ENCODE results near the gene BABAM2. TPM values are rescaled to one million over a fixed set of nuclear protein-coding genes. Genes with fewer than 3 reads are reported as not detected.

Gene BABAM2
- total and polyA plus RNA-seq, 8 donors: 27.1 to 49.2 (median 28.4) TPM

DNA sequence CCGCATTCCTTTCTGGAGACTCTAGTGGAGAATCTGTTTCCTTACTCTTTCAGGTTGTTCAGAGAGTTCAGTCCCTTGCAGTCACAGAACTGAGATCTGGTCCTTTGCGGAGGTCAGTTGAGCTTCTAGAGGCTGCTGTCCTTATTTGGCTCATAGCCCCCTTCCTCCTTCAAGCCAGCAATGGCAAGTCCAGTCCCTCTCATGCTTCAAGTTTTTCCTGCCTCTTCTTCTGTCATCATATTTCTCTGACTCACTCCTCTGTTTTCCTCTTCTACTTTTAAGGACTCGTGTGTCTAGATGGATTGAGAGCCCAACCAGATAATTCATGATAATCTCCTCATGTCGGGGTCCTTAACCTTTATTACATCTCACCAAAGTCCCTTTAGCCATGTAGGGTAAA lies 328.6 kb downstream of the BABAM2 start:
- intact Hi-C loops (cut with DNase I): no loop called here
- no peak for DNase-seq
- Histone ChIP-seq H3K9me3 (no peaks in the 10 kb centered on the region), H3K4me1 (no peaks in the 10 kb centered on the region), H3K27me3 (no peaks in the 10 kb centered on the region), H3K4me3 (no peak overlapping the region), H3K36me3 (no peaks in the 10 kb centered on the region), H3K27ac (no peak overlapping the region)
- ATAC-seq: no peak
- TF ChIP-seq, protein P1, sequence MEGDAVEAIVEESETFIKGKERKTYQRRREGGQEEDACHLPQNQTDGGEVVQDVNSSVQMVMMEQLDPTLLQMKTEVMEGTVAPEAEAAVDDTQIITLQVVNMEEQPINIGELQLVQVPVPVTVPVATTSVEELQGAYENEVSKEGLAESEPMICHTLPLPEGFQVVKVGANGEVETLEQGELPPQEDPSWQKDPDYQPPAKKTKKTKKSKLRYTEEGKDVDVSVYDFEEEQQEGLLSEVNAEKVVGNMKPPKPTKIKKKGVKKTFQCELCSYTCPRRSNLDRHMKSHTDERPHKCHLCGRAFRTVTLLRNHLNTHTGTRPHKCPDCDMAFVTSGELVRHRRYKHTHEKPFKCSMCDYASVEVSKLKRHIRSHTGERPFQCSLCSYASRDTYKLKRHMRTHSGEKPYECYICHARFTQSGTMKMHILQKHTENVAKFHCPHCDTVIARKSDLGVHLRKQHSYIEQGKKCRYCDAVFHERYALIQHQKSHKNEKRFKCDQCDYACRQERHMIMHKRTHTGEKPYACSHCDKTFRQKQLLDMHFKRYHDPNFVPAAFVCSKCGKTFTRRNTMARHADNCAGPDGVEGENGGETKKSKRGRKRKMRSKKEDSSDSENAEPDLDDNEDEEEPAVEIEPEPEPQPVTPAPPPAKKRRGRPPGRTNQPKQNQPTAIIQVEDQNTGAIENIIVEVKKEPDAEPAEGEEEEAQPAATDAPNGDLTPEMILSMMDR (IDR thresholded peaks at IDR 0.05): no peak

DNA sequence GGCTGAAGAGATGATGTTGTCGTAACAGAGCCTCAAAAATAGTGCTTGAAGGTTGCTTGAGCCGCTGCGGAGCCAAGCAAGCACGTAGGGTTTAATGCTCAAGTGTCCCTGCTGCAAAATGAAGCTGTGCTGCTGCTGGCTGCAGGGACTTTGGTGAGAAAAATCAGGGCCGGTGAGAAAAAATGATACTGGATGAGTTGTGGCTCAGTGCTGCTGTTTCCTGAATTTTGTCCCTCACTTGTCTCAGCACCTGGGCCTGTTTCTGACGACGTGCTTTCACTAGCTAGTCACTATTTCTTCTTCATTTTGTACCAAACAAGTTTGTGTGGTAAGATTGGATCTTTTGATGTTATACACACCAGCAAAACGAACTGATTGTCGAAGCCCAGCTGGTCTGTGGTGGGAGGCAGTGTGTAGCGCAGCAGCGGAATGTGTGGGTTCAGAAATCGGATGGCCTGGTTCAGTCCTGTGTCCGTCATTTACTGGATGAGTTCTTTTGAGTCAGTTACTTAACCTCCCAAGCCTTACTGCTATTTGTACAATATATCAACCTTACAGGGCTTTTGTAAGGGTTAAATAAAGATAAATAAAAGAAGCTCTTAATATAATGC lies 329.3 kb downstream of the BABAM2 start:
- TF ChIP-seq, protein P1 (IDR thresholded peaks at IDR 0.05): no peak
- ATAC-seq (no peak), DNase-seq (no peak)
- intact Hi-C loops (cut with DNase I): no loop called here
- Histone ChIP-seq H3K36me3 (no peaks in the 10 kb centered on the region), H3K4me3 (no peak overlapping the region), H3K4me1 (peaks cover 0 to under 1% of the 10 kb centered on the region in 2 donors), H3K9me3 (no peaks in the 10 kb centered on the region), H3K27ac (no peak overlapping the region), H3K27me3 (no peaks in the 10 kb centered on the region)

DNA sequence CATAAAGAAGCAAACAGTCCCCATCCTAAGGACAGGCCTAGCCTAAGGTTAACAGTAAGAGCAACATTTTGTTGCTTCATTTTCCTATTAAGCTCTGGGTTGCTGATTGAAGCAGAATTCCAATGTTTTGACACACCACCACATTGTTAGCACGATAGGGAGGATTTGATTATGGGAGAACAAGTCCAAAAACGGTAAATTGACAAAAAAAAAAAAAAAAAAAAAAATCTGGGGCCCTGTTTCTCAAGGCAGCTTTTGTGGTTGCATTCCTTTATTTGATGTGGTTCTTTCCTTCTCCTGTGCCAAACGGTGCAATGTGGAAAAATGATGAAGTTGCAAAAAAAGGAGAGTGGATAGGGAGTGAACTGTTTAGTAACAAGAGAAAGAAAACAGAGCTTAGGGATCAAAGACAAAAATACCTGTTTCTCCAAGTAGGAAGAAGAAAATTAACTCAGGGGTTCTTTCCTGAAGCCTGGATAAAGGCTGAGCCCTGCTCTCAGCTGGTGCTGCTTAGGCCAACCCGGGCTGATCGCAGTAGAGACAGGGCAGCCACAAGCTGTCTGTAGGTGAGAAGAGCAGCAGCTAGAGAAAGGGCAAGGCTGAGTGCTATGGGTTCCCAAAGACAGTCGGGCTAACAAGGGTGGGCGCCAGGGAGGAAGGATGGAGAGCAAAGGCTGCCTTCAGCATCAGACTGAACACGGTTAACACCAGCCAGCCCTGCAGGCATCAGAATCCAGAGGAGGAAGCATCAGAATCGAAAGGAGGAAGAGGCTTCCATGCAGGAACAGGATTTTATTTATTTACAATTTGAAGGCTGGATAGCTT lies 334.3 kb downstream of the BABAM2 start:
- Histone ChIP-seq H3K27me3 (no peaks in the 10 kb centered on the region), H3K4me1 (peaks cover 6 to 10% of the 10 kb centered on the region in 2 donors), H3K27ac (peak overlapping the region; percentile 34 to 68), H3K9me3 (no peaks in the 10 kb centered on the region), H3K36me3 (no peaks in the 10 kb centered on the region), H3K4me3 (no peak overlapping the region)
- TF ChIP-seq, protein P1 (IDR thresholded peaks at IDR 0.05): no peak
- intact Hi-C loops (cut with DNase I): no loop called here
- DNase-seq (no peak), ATAC-seq (peak; percentile 70)

DNA sequence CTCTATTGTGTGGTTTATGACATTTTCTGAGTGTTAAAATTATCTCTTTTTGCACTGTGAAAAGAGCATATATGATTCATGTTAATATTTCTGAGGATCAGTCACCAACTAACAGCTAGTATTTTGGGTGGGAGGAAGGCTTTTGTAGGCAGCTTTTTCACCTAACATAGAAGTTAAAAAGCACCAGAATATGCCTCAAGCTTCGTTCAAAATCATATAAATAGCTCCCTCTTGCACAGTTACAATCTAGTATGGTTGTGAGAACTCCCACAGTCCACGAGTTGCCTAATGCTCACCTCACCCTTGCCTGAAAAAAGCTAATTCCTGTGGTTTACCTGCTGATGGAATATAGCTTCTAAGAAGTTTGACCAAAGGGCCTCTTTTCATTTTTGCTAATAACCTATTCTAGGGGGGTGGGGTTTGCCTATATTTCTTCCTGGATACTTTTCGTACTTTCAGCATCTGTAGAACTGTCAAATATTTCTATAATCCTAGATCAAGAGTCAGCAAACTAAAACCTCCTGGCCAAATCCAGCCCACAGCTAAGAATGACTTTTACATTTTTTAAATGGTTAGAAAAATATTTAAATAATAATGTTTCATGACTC lies 335.0 kb downstream of the BABAM2 start:
- peaks cover 6 to 10% of the 10 kb centered on the region in 2 donors for H3K4me1 ChIP-seq
- no peak overlapping the region for H3K4me3 ChIP-seq
- DNase-seq (no peak), ATAC-seq (no peak)
- intact Hi-C loops (cut with DNase I): no loop called here
- no peaks in the 10 kb centered on the region for H3K9me3 ChIP-seq
- no peaks in the 10 kb centered on the region for H3K27me3 ChIP-seq
- peak overlapping the region; percentile 34 to 68 for H3K27ac ChIP-seq
- H3K36me3 ChIP-seq: no peaks in the 10 kb centered on the region
- TF ChIP-seq, protein P1 (IDR thresholded peaks at IDR 0.05): no peak

DNA sequence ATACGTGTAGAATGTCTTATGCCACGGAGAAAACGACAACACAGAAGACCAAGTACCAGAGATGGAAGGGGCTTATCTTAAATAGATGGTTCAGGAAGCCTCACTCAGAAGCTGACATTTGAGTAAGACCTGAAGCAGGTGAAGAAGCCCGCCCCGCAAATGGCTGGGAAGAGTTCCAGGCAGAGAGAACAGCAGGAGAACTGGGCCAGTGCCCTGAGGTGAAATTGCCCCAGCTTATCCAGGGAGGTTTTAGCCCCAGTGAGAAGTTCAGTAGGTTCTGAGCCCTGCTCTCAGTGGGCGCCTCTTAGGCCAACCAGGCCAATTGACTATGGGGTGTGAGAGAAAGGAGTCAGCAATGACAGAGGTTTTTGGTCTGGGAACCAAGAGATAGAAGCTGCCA lies 336.0 kb downstream of the BABAM2 start:
- peaks cover 6 to 10% of the 10 kb centered on the region in 2 donors for H3K4me1 ChIP-seq
- no peak for DNase-seq
- no peak overlapping the region for H3K4me3 ChIP-seq
- no peaks in the 10 kb centered on the region for H3K9me3 ChIP-seq
- no peak overlapping the region for H3K27ac ChIP-seq
- intact Hi-C loops (cut with DNase I): no loop called here
- no peaks in the 10 kb centered on the region for H3K27me3 ChIP-seq
- no peaks in the 10 kb centered on the region for H3K36me3 ChIP-seq
- ATAC-seq: no peak
- TF ChIP-seq, protein P1 (IDR thresholded peaks at IDR 0.05): no peak

All from left lung (tissue), 10 donors.